ENCODE results near the gene MAFF. TPM values are rescaled to one million over a fixed set of nuclear protein-coding genes. Genes with fewer than 3 reads are reported as not detected.
A peak's percentile ranks its signal among the peaks of the same experiment; 100 is the strongest.

Gene MAFF
- total RNA-seq, 1 donor from 2014 or later, result 4.7 TPM

- Histone ChIP-seq H3K4me1 (peaks cover 92% of the 10 kb centered on the region), H3K4me3 (peak overlapping the region; percentile 41), H3K27ac (replicated peaks) (peak overlapping the region; percentile 74), H3K36me3 (no peaks in the 10 kb centered on the region), H3K9me3 (replicated peaks) (no peaks in the 10 kb centered on the region), H3K27me3 (ENCODE audit: low read depth) (no peaks in the 10 kb centered on the region)
- no peak for DNase-seq
- TF ChIP-seq CTCF (IDR thresholded peaks at IDR 0.05; ENCODE audit: borderline replicate concordance), result no peak
- intact Hi-C loops (cut with micrococcal nuclease), result no loop called here
These were observed 55.4 kb downstream of the MAFF start for GRCh38 chr22:38257181-38257580.

- Histone ChIP-seq H3K27me3 (ENCODE audit: low read depth) (no peaks in the 10 kb centered on the region), H3K27ac (replicated peaks) (peak overlapping the region; percentile 74), H3K36me3 (no peaks in the 10 kb centered on the region), H3K9me3 (replicated peaks) (no peaks in the 10 kb centered on the region), H3K4me1 (peaks cover 92% of the 10 kb centered on the region), H3K4me3 (peak overlapping the region; percentile 41)
- TF ChIP-seq CTCF (IDR thresholded peaks at IDR 0.05; ENCODE audit: borderline replicate concordance), result no peak
- no peak for DNase-seq
- intact Hi-C loops (cut with micrococcal nuclease), result no loop called here
These were observed 56.0 kb downstream of the MAFF start for GRCh38 chr22:38257650-38258250.

- Histone ChIP-seq H3K27me3 (ENCODE audit: low read depth) (no peaks in the 10 kb centered on the region), H3K36me3 (no peaks in the 10 kb centered on the region), H3K9me3 (replicated peaks) (no peaks in the 10 kb centered on the region), H3K27ac (replicated peaks) (peak overlapping the region; percentile 74), H3K4me1 (peaks cover 96% of the 10 kb centered on the region), H3K4me3 (no peak overlapping the region)
- no peak for TF ChIP-seq CTCF (IDR thresholded peaks at IDR 0.05; ENCODE audit: borderline replicate concordance)
- intact Hi-C loops (cut with micrococcal nuclease), result no loop called here
- DNase-seq, result peak; percentile 79
These were observed 57.1 kb downstream of the MAFF start for GRCh38 chr22:38258895-38259294.

- H3K4me1 ChIP-seq, result peaks cover 96% of the 10 kb centered on the region
- H3K4me3 ChIP-seq, result no peak overlapping the region
- peak overlapping the region; percentile 74 for H3K27ac ChIP-seq (replicated peaks)
- H3K27me3 ChIP-seq (ENCODE audit: low read depth), result no peaks in the 10 kb centered on the region
- no peak for TF ChIP-seq CTCF (IDR thresholded peaks at IDR 0.05; ENCODE audit: borderline replicate concordance)
- intact Hi-C loops (cut with micrococcal nuclease), result no loop called here
- H3K36me3 ChIP-seq, result no peaks in the 10 kb centered on the region
- DNase-seq, result no peak
- H3K9me3 ChIP-seq (replicated peaks), result no peaks in the 10 kb centered on the region
These were observed 57.6 kb downstream of the MAFF start for GRCh38 chr22:38259370-38259769.

- Histone ChIP-seq H3K9me3 (replicated peaks) (no peaks in the 10 kb centered on the region), H3K27me3 (ENCODE audit: low read depth) (no peaks in the 10 kb centered on the region), H3K4me3 (peak overlapping the region; percentile 8), H3K27ac (replicated peaks) (peak overlapping the region; percentile 74), H3K4me1 (peaks cover 98% of the 10 kb centered on the region), H3K36me3 (no peaks in the 10 kb centered on the region)
- no peak for TF ChIP-seq CTCF (IDR thresholded peaks at IDR 0.05; ENCODE audit: borderline replicate concordance)
- intact Hi-C loops (cut with micrococcal nuclease), result no loop called here
- DNase-seq, result no peak
These were observed 59.2 kb downstream of the MAFF start for GRCh38 chr22:38260761-38261681.
